Stimulated activated naive CD8-positive, alpha-beta T cell treated with anti-CD3 and anti-CD28 coated beads, Interleukin-15, amount 100 ng/mL, for 72 hours (primary cell): Measurements from ENCODE around the gene SYMPK.

Experiments used
- ATAC-seq: fragments of 150-1000 bp; cut with Tn5 transposase; 2 replicates; pipeline ENCODE4 v1.10.0; 2021; ENCODE audit warnings: mild to moderate bottlenecking, moderate library complexity
- DNase-seq, 2 donors: peaks; one replicate each; pipeline ENCODE4 v3.0.0; 2021 to 2022
- H3K27ac Mint-ChIP-seq, 2 donors: one replicate each; pipeline ENCODE4 v1.8.0; 2022; ENCODE audit warnings: mild to moderate bottlenecking in 2 of 2, mixed read lengths in 2 of 2, moderate library complexity in 2 of 2
- H3K27me3 Mint-ChIP-seq: one replicate; pipeline ENCODE4 v1.8.0; 2022; ENCODE audit warnings: mixed read lengths
- H3K4me1 Mint-ChIP-seq: one replicate; pipeline ENCODE4 v1.8.0; 2022; ENCODE audit warnings: mild to moderate bottlenecking, mixed read lengths
- H3K4me3 Mint-ChIP-seq, 2 donors: one replicate each; pipeline ENCODE4 v1.8.0; 2022; ENCODE audit warnings: mild to moderate bottlenecking in 2 of 2, mixed read lengths in 2 of 2, moderate library complexity in 1 of 2
- H3K9me3 Mint-ChIP-seq, 2 donors: one replicate each; pipeline ENCODE4 v1.8.0; 2022; ENCODE audit warnings: mixed read lengths in 2 of 2

The SYMPK gene

GRCh38 chr19:45825263-45825605 is 37.7 kb downstream of the SYMPK start:
- Mint-ChIP-seq H3K4me3 (no peak overlapping the region), H3K27ac (no peak overlapping the region), H3K4me1 (no peaks in the 10 kb centered on the region), H3K9me3 (no peaks in the 10 kb centered on the region), H3K27me3 (no peaks in the 10 kb centered on the region)
- no peak for DNase-seq
- no peak for ATAC-seq

- H3K27ac Mint-ChIP-seq = peak overlapping the region in 1 of 2 donors; percentile 36
- no peaks in the 10 kb centered on the region for H3K27me3 Mint-ChIP-seq
- H3K9me3 Mint-ChIP-seq = no peaks in the 10 kb centered on the region
- ATAC-seq (no peak), DNase-seq (no peak)
- H3K4me3 Mint-ChIP-seq = no peak overlapping the region
- no peaks in the 10 kb centered on the region for H3K4me1 Mint-ChIP-seq
Measured at GRCh38 chr19:45824531-45825262, 38.2 kb downstream of the SYMPK start.

GRCh38 chr19:45824041-45824471 is 38.9 kb downstream of the SYMPK start:
- H3K27me3 Mint-ChIP-seq = no peaks in the 10 kb centered on the region
- ATAC-seq (no peak), DNase-seq (no peak)
- H3K27ac Mint-ChIP-seq = no peak overlapping the region
- no peaks in the 10 kb centered on the region for H3K9me3 Mint-ChIP-seq
- no peak overlapping the region for H3K4me3 Mint-ChIP-seq
- no peaks in the 10 kb centered on the region for H3K4me1 Mint-ChIP-seq

GRCh38 chr19:45823182-45823581 is 39.8 kb downstream of the SYMPK start:
- no peaks in the 10 kb centered on the region for H3K4me1 Mint-ChIP-seq
- H3K27ac Mint-ChIP-seq = no peak overlapping the region
- no peaks in the 10 kb centered on the region for H3K9me3 Mint-ChIP-seq
- H3K4me3 Mint-ChIP-seq = no peak overlapping the region
- ATAC-seq (no peak), DNase-seq (no peak)
- H3K27me3 Mint-ChIP-seq = no peaks in the 10 kb centered on the region

- Mint-ChIP-seq H3K27me3 (no peaks in the 10 kb centered on the region), H3K4me1 (no peaks in the 10 kb centered on the region), H3K4me3 (no peak overlapping the region), H3K9me3 (no peaks in the 10 kb centered on the region), H3K27ac (no peak overlapping the region)
- no peak for ATAC-seq
- no peak for DNase-seq
Measured at GRCh38 chr19:45822716-45823115, 40.2 kb downstream of the SYMPK start.

GRCh38 chr19:45821570-45821969 is 41.4 kb downstream of the SYMPK start:
- H3K4me3 Mint-ChIP-seq = no peak overlapping the region
- H3K27ac Mint-ChIP-seq = peak overlapping the region in 1 of 2 donors; percentile 61
- no peak for DNase-seq
- H3K27me3 Mint-ChIP-seq = no peaks in the 10 kb centered on the region
- peaks cover 9% of the 10 kb centered on the region for H3K4me1 Mint-ChIP-seq
- no peaks in the 10 kb centered on the region for H3K9me3 Mint-ChIP-seq
- no peak for ATAC-seq

- H3K27me3 Mint-ChIP-seq = no peaks in the 10 kb centered on the region
- DNase-seq = no peak
- peaks cover 13% of the 10 kb centered on the region for H3K4me1 Mint-ChIP-seq
- H3K27ac Mint-ChIP-seq = peak overlapping the region; percentile 43 to 61
- no peak overlapping the region for H3K4me3 Mint-ChIP-seq
- no peaks in the 10 kb centered on the region for H3K9me3 Mint-ChIP-seq
- no peak for ATAC-seq
Measured at GRCh38 chr19:45821103-45821521, 41.8 kb downstream of the SYMPK start.

GRCh38 chr19:45820413-45821102 is 42.4 kb downstream of the SYMPK start:
- no peak overlapping the region for H3K4me3 Mint-ChIP-seq
- peaks cover 19% of the 10 kb centered on the region for H3K4me1 Mint-ChIP-seq
- peak overlapping the region in 1 of 2 donors; percentile 67 for H3K27ac Mint-ChIP-seq
- no peaks in the 10 kb centered on the region for H3K9me3 Mint-ChIP-seq
- H3K27me3 Mint-ChIP-seq = peaks cover 5% of the 10 kb centered on the region
- DNase-seq (no peak), ATAC-seq (no peak)

- peak overlapping the region; percentile 48 to 67 for H3K27ac Mint-ChIP-seq
- no peak for DNase-seq
- no peak for ATAC-seq
- no peak overlapping the region for H3K4me3 Mint-ChIP-seq
- H3K9me3 Mint-ChIP-seq = no peaks in the 10 kb centered on the region
- peaks cover 21% of the 10 kb centered on the region for H3K4me1 Mint-ChIP-seq
- H3K27me3 Mint-ChIP-seq = peaks cover 9% of the 10 kb centered on the region
Measured at GRCh38 chr19:45819769-45820168, 43.2 kb downstream of the SYMPK start.

- DNase-seq (peak in 1 of 2 donors; percentile 31), ATAC-seq (no peak)
- peaks cover 21% of the 10 kb centered on the region for H3K4me1 Mint-ChIP-seq
- H3K9me3 Mint-ChIP-seq = no peaks in the 10 kb centered on the region
- H3K27me3 Mint-ChIP-seq = peaks cover 27% of the 10 kb centered on the region
- no peak overlapping the region for H3K4me3 Mint-ChIP-seq
- H3K27ac Mint-ChIP-seq = no peak overlapping the region
Measured at GRCh38 chr19:45817725-45818301, 45.1 kb downstream of the SYMPK start.

- DNase-seq (peak; percentile 95), ATAC-seq (peak; percentile 95)
- Mint-ChIP-seq H3K4me3 (no peak overlapping the region), H3K27ac (peak overlapping the region in 1 of 2 donors; percentile 54), H3K9me3 (no peaks in the 10 kb centered on the region), H3K27me3 (peaks cover 34% of the 10 kb centered on the region), H3K4me1 (peaks cover 21% of the 10 kb centered on the region)
Measured at GRCh38 chr19:45817010-45817724, 45.8 kb downstream of the SYMPK start.

GRCh38 chr19:45816236-45817009 is 46.5 kb downstream of the SYMPK start:
- DNase-seq (no peak), ATAC-seq (peak; percentile 7)
- no peaks in the 10 kb centered on the region for H3K9me3 Mint-ChIP-seq
- peak overlapping the region in 1 of 2 donors; percentile 53 for H3K4me3 Mint-ChIP-seq
- H3K4me1 Mint-ChIP-seq = peaks cover 21% of the 10 kb centered on the region
- peaks cover 37% of the 10 kb centered on the region for H3K27me3 Mint-ChIP-seq
- peak overlapping the region in 1 of 2 donors; percentile 72 for H3K27ac Mint-ChIP-seq

GRCh38 chr19:45815481-45816216 is 47.3 kb downstream of the SYMPK start:
- no peak for ATAC-seq
- Mint-ChIP-seq H3K9me3 (no peaks in the 10 kb centered on the region), H3K27ac (peak overlapping the region in 1 of 2 donors; percentile 86), H3K27me3 (peaks cover 44% of the 10 kb centered on the region), H3K4me3 (peak overlapping the region in 1 of 2 donors; percentile 53), H3K4me1 (peaks cover 21% of the 10 kb centered on the region)
- no peak for DNase-seq

GRCh38 chr19:45814851-45815480 is 48.0 kb downstream of the SYMPK start, which contains the start of gene RSPH6A:
Gene RSPH6A (minus strand): TSS chr19:45815308. CDS start chr19:45815176, 132 bp downstream.
- ATAC-seq = no peak
- DNase-seq = no peak
- Mint-ChIP-seq H3K9me3 (no peaks in the 10 kb centered on the region), H3K27ac (peak within 1 kb of the TSS in 1 of 2 donors; percentile 86), H3K4me3 (peak within 1 kb of the TSS in 1 of 2 donors; percentile 53), H3K27me3 (peaks cover 45% of the 10 kb centered on the region), H3K4me1 (peaks cover 21% of the 10 kb centered on the region)
